Measurements from ENCODE around the gene PPP3CB.

DNA sequence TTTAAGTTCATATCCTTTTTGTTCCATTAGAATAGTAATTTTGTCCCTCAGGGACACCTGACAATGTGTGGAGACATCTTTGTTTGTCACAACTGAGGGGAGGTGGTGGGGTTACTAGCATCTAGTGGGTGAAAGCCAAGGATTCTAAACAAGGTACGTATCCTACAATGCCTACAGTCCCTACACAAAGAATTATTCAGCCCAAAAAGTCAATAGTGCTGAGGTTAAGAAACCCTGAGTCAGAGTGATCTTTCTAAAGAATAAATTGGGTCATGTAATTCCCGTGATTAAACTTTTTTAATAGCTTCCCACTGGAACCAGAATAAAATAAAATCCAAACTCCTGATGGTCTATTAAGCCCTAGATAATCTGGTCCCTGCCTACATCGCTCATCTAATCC lies 79.3 kb downstream of the PPP3CB start:
- TF ChIP-seq CTCF (IDR thresholded peaks at IDR 0.05; ENCODE audit: low read depth, low read length, poor library complexity, severe bottlenecking): no peak
- TF ChIP-seq EZH2phosphoT487 (IDR thresholded peaks at IDR 0.05; ENCODE audit: borderline replicate concordance, low read length): no peak
